Hindlimb muscle (tissue), 1 donor: Measurements from ENCODE around the gene PCK1. TPM values are rescaled to one million over a fixed set of nuclear protein-coding genes. Genes with fewer than 3 reads are reported as not detected.
A peak's percentile ranks its signal among the peaks of the same experiment; 100 is the strongest.

Source experiments
- DNase-seq: peaks from one replicate; pipeline ENCODE4 v3.0.0-alpha.2; 2013
- polyA plus RNA-seq: library from polyadenylated mRNA; unstranded; fragments of 120-200 nt; gene quantifications from one replicate; pipeline ENCODE4 v1.2.1, GENCODE V29; 2013; ENCODE audit not compliant: insufficient read length

PCK1 gene
- polyA plus RNA-seq, 1 donor: 3.2 TPM

- DNase-seq: no peak
These were observed 29.0 kb downstream of the PCK1 start for GRCh38 chr20:57589728-57590484.

- DNase-seq: no peak
These were observed 29.8 kb downstream of the PCK1 start for GRCh38 chr20:57590485-57591288.

GRCh38 chr20:57591289-57592229 is 30.6 kb downstream of the PCK1 start:
- no peak for DNase-seq

- DNase-seq: no peak
These were observed 31.6 kb downstream of the PCK1 start for GRCh38 chr20:57592263-57593092.

- DNase-seq: no peak
These were observed 32.4 kb downstream of the PCK1 start for GRCh38 chr20:57593134-57593886.

- DNase-seq: peak; percentile 58
These were observed 33.4 kb downstream of the PCK1 start for GRCh38 chr20:57594092-57594951.

- no peak for DNase-seq
These were observed 34.4 kb downstream of the PCK1 start for GRCh38 chr20:57595041-57596030.

GRCh38 chr20:57596358-57596757 is 35.4 kb downstream of the PCK1 start:
- no peak for DNase-seq

- peak; percentile 64 for DNase-seq
These were observed 36.4 kb downstream of the PCK1 start for GRCh38 chr20:57596998-57597939.

- no peak for DNase-seq
These were observed 37.1 kb downstream of the PCK1 start for GRCh38 chr20:57598060-57598459.

GRCh38 chr20:57598491-57598890 is 37.6 kb downstream of the PCK1 start:
- no peak for DNase-seq

GRCh38 chr20:57600320-57601210 is 39.7 kb downstream of the PCK1 start:
- DNase-seq: no peak

GRCh38 chr20:57601211-57601570 is 40.3 kb downstream of the PCK1 start:
- DNase-seq: no peak

GRCh38 chr20:57601737-57602136 is 40.8 kb downstream of the PCK1 start:
- no peak for DNase-seq

GRCh38 chr20:57603120-57603519 is 42.2 kb downstream of the PCK1 start:
- DNase-seq: no peak

GRCh38 chr20:57605045-57605444 is 44.1 kb downstream of the PCK1 start:
- DNase-seq: no peak

GRCh38 chr20:57605878-57606277 is 45.0 kb downstream of the PCK1 start:
- DNase-seq: no peak
